ENCODE data around the gene CRYBG3.

- TF ChIP-seq SUZ12 (IDR thresholded peaks at IDR 0.05; ENCODE audit: extremely low read depth, insufficient read depth, insufficient read length) (no peak), YY1 (IDR thresholded peaks at IDR 0.05; ENCODE audit: insufficient read depth, insufficient read length) (no peak)
Observed at GRCh38 chr3:97949110-97949485, 127.3 kb downstream of the CRYBG3 start.

All from NT2/D1 (cell line).